ENCODE results near the gene TBL1XR1.
"Not testable (repeated sequence)": the region's sequence is repeated elsewhere in the genome, so short reads cannot be mapped to it uniquely, and the experiment has no call there.

Gene TBL1XR1

DNA sequence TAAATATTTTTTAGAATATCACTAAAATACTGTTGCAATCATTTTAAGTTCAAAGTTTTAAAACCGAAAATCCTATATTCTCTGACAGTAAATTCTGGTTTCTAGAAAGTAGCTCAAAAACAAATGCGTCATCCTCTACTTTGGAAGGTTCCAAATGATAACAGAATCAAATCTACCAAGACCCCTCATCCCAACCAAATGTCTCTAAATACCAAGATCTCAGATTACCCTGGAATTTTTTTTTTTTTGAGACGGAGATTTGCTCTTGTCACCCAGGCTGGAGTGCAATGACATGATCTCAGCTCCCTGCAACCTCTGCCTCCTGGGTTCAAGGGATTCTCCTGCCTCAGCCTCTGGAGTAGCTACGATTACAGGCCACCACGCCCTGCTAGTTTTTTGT is 16.8 kb downstream of the TBL1XR1 start:
- DNase-seq = no peak

DNA sequence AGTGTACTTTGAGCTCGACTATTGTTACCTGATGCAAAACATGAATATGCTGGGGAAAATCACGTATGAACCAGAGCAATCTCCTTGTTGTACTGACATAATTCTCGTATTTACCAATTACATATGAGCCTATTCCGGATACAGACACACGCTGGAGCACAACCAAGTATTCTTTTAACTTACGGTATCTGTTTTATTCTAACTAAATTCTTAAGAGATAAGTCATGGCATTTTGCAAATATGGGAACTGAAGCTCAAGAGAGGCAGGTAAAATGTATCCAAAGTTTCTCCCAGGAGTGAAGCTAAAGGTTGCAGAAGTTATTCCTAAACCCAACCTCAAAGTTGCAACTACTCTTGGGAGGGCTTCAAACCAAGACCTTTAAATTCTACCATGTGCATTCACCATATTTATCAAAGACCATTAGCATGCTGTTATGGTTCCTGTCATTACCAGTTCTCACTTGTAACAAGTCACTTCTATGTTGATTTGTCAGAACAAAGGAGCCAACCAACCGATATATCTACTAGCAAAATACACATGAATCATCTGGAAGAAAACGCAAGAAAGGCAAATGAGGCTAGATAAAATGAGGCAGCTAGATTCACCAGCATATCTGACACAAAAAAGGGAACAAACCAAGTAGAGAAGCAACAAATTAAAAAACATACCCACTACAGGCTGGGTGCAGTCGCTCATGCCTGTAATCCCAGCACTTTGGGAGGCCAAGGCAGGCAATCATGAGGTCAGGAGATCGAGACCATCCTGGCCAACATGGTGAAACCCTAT is 17.8 kb downstream of the TBL1XR1 start:
- DNase-seq = no peak

- no peak for DNase-seq
Observed at GRCh38 chr3:177177749-177178221, 19.5 kb downstream of the TBL1XR1 start.

DNA sequence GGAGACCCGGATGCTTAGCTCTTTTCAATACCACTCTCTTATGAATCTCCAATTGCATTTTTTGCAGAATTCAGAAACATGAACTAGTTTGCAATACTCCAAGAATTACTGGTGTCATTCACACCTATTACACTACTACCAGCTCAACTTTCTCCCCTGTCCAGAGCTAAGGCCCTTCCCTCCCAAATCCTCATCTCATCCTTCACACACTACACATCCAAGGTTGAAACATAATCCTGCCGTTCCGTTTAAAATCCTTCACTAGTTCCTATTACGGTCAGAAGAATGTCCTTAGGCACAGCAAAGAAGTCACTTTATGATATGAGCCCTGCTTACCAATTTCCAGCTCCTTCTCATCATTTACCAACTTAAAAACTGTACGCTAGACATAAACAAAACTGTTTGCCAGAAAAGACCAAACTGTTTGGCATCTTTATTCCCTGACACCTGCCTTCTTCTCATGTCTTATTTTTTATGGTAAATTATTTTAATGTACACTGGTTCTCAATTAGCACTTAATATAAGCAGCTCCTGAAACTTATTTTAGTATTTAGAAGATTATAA is 22.6 kb downstream of the TBL1XR1 start:
- DNase-seq = no peak

DNA sequence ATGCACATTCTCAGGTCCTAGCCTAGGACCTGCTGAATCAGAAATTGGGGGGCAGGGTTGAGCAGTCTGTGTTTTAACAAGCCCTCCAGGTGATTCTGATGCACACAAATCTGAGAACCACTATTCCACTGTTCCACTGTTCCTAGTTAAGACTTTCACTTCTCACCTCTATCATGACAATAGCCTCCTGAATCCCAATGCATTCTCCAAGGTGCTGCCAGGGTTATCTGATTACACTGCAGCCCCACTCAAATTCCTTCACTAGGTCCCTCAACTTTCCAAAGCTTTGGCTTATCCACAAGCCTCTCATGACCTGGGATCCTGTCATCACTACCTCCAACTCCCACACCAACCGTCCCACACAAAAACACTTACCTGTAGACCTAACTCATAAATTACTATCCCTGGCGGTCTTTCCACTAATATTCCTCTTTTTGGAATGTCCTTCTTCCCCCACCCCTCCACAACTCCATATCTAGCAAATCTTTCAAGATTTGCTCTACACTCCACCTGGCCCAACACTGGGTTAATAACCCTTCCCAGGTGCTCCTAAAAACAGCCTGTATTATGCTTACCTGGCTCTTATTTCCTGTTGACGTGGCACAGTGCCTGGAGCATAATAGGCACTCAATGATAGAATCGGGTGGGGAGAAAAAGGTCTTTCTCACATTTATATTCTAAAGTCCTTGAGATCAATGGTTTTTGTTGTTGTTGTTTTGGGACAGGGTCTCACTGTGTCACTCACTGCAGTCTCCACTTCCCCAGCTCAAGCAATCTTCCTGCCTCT is 27.2 kb downstream of the TBL1XR1 start:
- DNase-seq = no peak

- no peak for DNase-seq
Observed at GRCh38 chr3:177168431-177168830, 28.9 kb downstream of the TBL1XR1 start.

DNA sequence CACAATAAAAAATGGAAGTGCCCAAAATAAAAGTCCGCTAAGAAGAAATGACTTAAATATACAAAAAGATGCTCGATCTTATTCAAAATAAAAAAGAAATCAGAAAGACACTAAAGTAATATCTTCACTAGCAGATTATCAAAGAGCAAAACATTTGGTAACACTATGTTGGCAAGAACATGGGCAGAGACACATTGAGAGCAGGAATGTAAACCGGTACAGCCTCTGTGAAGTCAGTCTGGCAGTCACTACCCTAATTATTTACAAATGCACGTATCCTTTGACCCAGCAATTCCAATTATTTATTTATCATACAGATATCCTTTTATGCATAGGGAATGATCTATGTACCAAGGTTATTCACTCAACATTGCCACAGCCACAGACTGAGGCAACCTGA is 34.5 kb downstream of the TBL1XR1 start:
- DNase-seq = no peak

DNA sequence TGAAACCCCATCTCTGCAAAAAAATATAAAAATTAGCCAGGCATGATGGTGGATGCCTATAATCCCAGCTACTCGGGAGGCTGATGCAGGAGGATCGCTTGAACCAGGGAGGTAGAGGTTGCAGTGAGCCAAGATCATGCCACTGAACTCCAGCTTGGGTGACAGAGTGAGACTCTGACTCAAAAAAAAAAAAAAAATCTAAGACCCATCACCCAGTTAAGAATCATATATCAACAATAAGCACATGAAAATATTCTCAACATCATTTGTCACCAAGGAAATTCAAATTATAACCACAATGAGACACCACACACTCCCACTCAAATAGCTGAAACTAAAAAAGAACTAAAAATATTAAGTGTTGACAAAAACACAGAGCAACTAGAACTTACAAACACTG is 35.7 kb downstream of the TBL1XR1 start:
- not testable (repeated sequence) for DNase-seq

GRCh38 chr3:177158461-177158860 is 38.8 kb downstream of the TBL1XR1 start:
- no peak for DNase-seq

DNA sequence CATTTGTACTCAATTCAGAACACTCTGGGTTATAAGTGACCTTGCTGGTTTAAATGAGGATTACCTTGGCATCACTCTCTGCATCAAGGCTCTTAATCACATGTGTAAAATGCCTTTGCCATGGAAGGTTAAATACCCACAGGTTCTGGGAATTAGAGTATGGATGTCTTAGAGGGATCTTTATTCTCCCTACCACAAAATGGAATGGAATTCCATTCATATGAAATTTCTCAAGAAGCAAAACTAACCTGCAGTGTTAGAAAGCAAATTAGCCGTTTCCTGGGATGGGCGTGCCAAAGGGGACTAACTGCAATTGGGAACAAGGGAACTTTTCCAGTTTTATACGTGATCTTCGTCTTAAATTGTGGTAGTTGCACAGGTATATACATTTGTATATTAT is 39.8 kb downstream of the TBL1XR1 start:
- no peak for DNase-seq

GRCh38 chr3:177154733-177155132 is 42.5 kb downstream of the TBL1XR1 start:
- DNase-seq = no peak

DNA sequence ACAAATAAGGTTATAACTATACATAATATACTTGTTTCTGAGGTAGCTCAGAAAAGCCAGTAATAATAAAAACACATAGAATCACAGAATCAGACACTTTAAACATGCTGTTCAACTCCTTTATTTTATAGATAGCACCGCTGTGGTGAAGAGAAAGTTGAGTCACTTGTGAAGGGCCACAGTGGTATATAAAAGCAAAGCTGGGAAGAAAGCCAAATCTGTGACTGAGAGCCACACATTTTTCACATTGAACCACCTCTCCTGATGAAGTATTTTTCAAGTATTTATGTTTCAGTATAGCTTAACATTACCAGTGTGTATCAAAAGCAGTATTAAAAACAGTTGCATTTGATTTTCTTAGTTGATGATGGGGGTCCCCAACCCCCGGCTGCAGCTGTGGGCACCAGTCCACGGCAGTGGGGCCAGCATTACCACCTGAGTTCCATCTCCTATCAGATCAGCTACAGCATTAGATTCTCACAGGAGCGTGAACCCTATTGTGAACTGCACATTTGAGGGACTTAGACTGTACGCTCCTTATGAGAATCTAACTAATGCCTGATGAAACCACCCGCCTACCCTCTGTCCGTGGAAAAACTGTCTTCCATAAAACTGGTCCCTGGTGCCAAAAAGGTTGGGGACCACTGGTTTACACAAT is 46.2 kb downstream of the TBL1XR1 start:
- DNase-seq = no peak

DNA sequence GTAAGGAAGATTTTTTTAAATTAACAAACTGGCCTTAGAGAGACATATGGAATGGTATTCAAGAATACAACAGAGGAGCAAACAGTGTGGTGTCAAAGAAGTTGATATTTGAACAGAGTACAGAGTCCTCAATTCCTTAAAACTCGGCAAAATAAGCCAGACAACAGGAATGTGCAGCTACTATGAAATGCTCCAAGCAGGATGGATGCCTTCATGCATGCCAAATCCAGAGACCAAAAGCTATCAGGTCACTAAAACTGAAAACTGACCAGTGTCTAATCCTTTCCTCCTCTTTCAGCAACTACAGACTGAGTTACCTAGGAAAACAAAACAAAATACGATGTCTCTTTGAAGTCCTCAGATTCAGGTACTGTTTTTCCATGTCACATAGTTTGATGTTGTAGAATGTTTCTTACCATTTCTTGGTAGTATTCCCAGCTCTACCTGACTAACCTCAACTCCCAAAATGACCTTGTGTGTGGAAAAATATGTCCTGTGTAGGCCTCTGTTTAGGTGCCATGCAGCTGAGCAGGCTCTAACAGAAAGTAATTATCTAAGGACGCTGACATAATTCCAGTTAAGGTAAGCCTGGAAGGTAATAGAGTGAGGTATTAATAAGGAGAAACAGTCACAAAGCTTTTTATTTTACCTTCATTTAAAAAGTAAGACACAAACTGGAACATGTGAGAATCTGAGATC is 46.9 kb downstream of the TBL1XR1 start:
- no peak for DNase-seq

- DNase-seq = no peak
Observed at GRCh38 chr3:177149106-177149505, 48.2 kb downstream of the TBL1XR1 start.

- no peak for DNase-seq
Observed at GRCh38 chr3:177147790-177148189, 49.5 kb downstream of the TBL1XR1 start.

DNA sequence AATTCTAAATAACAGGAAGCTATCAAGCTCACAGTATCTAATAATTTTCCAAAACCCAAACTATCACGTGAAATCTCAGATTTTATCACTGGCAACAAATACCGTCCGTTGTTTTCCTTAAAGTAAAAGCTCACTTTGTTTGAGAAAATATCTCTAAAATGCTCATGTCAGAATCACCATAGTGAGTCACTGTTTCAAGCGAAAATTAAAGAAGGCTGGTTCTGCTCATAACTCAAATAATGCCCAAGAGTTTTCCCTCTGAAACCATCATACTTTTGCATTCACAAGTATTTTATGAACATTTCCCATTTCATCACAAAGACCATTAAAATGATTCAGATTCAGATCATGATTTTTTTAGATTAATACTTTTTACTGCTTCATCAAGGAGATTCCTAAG is 50.6 kb downstream of the TBL1XR1 start:
- no peak for DNase-seq

DNA sequence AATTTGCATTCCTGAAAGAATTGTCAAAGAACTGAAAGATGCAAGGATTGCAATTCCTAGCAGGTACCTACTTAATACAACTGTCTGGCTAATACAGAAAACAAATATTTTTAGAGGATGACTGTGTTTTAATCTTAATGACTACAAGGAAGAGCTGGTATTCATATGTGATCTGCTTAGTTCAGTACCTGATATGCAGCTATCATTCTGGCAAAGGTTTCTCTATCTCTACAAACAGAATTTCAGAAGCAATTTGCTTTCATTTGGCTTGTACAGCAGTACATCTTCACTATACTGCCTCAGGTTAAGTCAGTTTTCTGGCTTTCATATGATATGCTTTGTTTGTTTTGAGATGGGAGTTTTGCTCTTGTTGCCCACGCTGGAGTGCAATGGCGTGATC is 51.3 kb downstream of the TBL1XR1 start:
- no peak for DNase-seq

DNA sequence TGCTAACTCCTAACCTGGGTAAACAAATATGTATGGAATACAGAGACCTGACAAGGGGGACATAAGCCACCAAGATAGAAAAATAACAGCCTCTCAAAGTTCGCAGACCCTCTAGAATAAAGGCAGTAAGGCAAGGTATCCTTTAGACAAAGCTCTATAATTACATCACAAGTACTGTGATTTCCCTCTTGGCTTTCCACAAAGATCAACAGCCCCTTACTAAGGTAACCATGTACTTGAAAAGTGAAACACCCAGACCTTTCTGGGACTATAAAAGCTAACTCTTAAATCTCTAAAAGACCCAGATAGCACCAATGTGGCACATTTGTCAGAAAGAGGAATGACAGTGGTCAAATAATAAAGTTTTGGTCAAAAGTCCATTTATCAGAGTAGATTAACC is 51.9 kb downstream of the TBL1XR1 start:
- no peak for DNase-seq

DNA sequence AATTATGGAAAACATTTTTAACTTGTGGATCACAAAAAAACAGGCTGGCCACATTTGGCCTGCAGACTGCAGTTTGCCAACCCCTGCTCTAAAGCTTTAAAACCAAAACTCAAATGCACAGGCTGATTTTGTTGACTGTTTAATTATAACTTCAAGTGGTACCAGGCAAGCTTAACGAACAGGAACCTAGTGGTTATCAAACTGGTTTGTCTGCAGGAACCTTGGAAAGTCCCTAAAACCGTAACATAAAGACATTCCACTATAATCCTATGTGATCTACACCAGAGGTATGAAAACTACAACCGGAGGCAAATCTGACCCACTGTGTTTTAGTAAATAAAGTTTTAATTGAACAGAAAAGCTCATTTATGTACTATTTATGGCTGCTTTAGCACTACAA is 52.4 kb downstream of the TBL1XR1 start:
- DNase-seq = no peak

DNA sequence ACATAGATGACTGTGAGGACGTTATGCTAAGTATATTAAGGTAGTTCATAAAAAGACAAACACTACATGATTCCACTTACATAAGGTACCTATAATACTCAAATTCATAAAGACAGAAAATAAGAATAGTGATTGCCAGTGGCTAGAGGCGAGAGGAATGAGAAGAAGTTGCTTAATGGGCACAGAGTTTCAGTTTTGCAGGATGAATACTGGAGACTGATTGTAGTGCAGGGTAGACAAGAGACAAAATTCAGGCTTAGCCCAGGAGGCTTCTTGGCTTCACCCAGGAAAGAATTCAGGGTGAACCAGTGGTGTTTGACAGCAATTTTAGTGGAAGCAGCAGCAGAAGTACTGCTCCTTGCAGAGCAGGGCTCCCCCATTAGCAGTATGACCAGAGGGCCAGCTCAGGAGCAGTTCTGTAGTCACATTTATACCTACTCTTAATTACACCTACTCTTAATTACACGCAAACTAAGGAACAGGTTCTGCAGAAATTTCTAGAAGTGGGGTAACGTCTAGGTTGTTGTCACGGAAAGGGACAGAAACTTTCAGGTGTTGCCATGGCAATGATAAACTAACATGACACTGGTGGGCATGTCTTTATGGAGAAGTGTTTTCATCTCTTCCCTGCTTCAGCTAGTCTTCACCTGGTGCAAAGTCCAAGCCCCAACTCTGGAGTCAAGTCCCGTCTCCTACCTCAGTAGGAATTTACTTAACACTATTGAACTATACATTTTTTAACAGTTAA is 55.2 kb downstream of the TBL1XR1 start:
- no peak for DNase-seq

DNA sequence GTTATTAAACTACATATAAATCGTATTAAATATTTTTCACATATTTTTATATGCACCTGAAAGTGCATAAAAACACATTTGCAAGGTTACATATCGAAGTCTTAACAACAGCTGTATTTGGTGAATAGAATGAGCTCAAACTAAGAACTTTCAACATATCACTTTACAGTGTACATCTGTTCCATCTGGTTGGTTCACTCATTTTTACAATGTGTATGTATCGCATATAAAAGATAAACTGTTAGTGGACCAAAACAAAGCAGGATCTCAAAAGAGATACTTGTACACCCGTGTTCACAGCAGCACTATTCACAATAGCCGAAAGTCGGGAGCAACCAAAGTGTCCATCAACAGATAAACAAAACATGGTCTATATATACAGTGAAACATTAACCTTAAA is 55.8 kb downstream of the TBL1XR1 start:
- no peak for DNase-seq

DNA sequence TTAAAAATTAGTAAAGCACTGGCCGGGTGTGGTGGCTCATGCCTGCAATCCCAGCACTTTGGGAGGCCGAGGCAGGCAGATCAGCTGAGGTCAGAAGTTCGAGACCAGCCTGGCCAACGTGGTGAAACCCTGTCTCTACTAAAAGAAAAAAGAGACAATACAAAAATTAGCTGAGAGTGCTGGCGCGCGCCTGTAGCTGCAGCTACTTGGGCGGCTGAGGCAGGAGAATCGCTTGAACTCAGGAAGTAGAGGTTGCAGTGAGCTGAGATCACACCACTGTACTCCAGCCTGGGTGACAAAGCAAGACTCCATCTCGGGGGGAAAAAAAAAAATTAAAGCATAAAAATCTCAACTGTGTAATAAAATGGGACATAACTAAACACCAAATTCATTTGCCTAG is 58.1 kb downstream of the TBL1XR1 start:
- not testable (repeated sequence) for DNase-seq

Measured in islet precursor cell (in vitro differentiated cells).